Hepatocyte (in vitro differentiated cells): ENCODE data around the gene IL17RE. TPM values are rescaled to one million over a fixed set of nuclear protein-coding genes. Genes with fewer than 3 reads are reported as not detected.

Source experiments
- DNase-seq: peaks from one replicate; pipeline ENCODE4 v3.0.0-alpha.2; 2016; ENCODE audit warnings: low spot score
- H2AFZ ChIP-seq: fragments of 200-600 bp; sonication (generic); 2 replicates; pipeline ENCODE4 v1.6.0; 2016; ENCODE audit warnings: antibody characterized with exemption, mild to moderate bottlenecking
- H3K27ac ChIP-seq: fragments of 200-600 bp; sonication (generic); 2 replicates; pipeline ENCODE4 v1.5.1; 2016; ENCODE audit warnings: mild to moderate bottlenecking
- H3K27me3 ChIP-seq: fragments of 200-600 bp; sonication (generic); 2 replicates; pipeline ENCODE4 v1.6.1; 2016
- H3K36me3 ChIP-seq: fragments of 200-600 bp; sonication (generic); replicated peaks from 2 replicates; pipeline ENCODE4 v1.5.1; 2016; ENCODE audit warnings: low read depth; ENCODE audit not compliant: insufficient read depth
- H3K4me1 ChIP-seq: fragments of 200-600 bp; sonication (generic); 2 replicates; pipeline ENCODE4 v1.5.1; 2016; ENCODE audit warnings: mild to moderate bottlenecking, moderate library complexity; ENCODE audit not compliant: insufficient read depth
- H3K4me2 ChIP-seq: fragments of 200-600 bp; sonication (generic); 2 replicates; pipeline ENCODE4 v1.6.0; 2016
- H3K4me3 ChIP-seq: fragments of 200-600 bp; sonication (generic); 2 replicates; pipeline ENCODE4 v1.5.1; 2016; ENCODE audit warnings: mild to moderate bottlenecking
- H3K79me2 ChIP-seq: fragments of 200-600 bp; sonication (generic); 2 replicates; pipeline ENCODE4 v1.6.0; 2017; ENCODE audit warnings: mild to moderate bottlenecking
- H3K9me2 ChIP-seq: fragments of 200-600 bp; sonication (generic); replicated peaks from 2 replicates; pipeline ENCODE4 v1.6.0; 2017; ENCODE audit warnings: mild to moderate bottlenecking; ENCODE audit not compliant: insufficient read depth
- H3K9me3 ChIP-seq: fragments of 200-600 bp; sonication (generic); 2 replicates; pipeline ENCODE4 v1.5.1; 2016; ENCODE audit warnings: low read depth, mild to moderate bottlenecking
- H4K20me1 ChIP-seq: fragments of 200-600 bp; sonication (generic); 2 replicates; pipeline ENCODE4 v1.6.0; 2016; ENCODE audit warnings: mild to moderate bottlenecking; ENCODE audit not compliant: insufficient read depth, poor library complexity, severe bottlenecking
- EZH2 ChIP-seq: fragments of 200-600 bp; sonication (generic); IDR thresholded peaks from 2 replicates; pipeline ENCODE4 v1.6.1; 2016; ENCODE audit warnings: antibody characterized with exemption, mild to moderate bottlenecking, borderline replicate concordance
- EZH2phosphoT487 ChIP-seq: fragments of 200-600 bp; sonication (generic); IDR thresholded peaks from one replicate; pipeline ENCODE4 v1.6.1; 2018; ENCODE audit warnings: antibody characterized with exemption, mild to moderate bottlenecking, low read depth, moderate library complexity; ENCODE audit not compliant: unreplicated experiment, severe bottlenecking
- WGBS: methylation state at CpG from one replicate; pipeline ENCODE4 v1.1.6; 2016; ENCODE audit warnings: low lambda C conversion rate; ENCODE audit errors: missing lambda C conversion rate; 5-methylcytosine and 5-hydroxymethylcytosine counted together
- polyA plus RNA-seq: library from polyadenylated mRNA; unstranded; fragments of >200 nt; fragmentation: Nextera tagmentation; extraction: Ambion mirVana; gene quantifications from 2 replicates; pipeline ENCODE4 v1.2.1, GENCODE V29; 2016
- total RNA-seq: library from RNA; depleted of rRNA; stranded (reverse); fragments of >200 nt; gene quantifications from 2 replicates; pipeline ENCODE4 v1.2.3, GENCODE V29; 2014
- TF ChIP-seq, protein P1 (sequence below): fragments of 200-600 bp; sonication (generic); IDR thresholded peaks from 2 replicates; pipeline ENCODE4 v1.5.1; 2016; ENCODE audit warnings: antibody characterized with exemption, mild to moderate bottlenecking; ENCODE audit not compliant: poor library complexity

The IL17RE gene
- total and polyA plus RNA-seq, 2 experiments from 2014 or later, result 6.8 to 9.1 TPM

DNA sequence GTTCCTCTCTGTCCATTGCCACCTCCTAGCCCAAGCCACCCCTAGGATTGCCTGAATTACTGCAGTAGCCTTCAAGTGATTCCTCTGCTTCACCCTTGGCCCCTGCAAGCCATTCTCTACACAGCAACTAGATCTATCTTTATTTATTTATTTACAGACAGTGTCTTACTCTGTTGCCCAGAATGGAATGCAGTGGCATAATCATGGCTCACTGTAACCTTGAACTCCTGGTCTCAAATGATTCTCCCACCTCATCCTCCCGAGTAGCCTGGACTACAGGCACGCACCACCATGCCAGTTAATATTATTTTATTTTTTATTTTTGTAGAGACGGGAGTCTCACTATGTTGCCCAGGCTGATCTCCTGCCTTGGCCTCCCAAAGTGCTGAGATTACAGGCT, 14.1 kb upstream of the IL17RE start:
- no peak for TF ChIP-seq EZH2
- TF ChIP-seq, protein P1, sequence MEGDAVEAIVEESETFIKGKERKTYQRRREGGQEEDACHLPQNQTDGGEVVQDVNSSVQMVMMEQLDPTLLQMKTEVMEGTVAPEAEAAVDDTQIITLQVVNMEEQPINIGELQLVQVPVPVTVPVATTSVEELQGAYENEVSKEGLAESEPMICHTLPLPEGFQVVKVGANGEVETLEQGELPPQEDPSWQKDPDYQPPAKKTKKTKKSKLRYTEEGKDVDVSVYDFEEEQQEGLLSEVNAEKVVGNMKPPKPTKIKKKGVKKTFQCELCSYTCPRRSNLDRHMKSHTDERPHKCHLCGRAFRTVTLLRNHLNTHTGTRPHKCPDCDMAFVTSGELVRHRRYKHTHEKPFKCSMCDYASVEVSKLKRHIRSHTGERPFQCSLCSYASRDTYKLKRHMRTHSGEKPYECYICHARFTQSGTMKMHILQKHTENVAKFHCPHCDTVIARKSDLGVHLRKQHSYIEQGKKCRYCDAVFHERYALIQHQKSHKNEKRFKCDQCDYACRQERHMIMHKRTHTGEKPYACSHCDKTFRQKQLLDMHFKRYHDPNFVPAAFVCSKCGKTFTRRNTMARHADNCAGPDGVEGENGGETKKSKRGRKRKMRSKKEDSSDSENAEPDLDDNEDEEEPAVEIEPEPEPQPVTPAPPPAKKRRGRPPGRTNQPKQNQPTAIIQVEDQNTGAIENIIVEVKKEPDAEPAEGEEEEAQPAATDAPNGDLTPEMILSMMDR, result no peak
- TF ChIP-seq EZH2phosphoT487, result no peak
- H3K9me3 ChIP-seq, result no peaks in the 10 kb centered on the region
- 93% methylated on average over 3 of the region's 3 CpGs for WGBS
- no peaks in the 10 kb centered on the region for H3K27me3 ChIP-seq
- H3K9me2 ChIP-seq, result no peaks in the 10 kb centered on the region
- no peaks in the 10 kb centered on the region for H3K36me3 ChIP-seq
- no peak overlapping the region for H3K4me3 ChIP-seq
- H3K79me2 ChIP-seq, result peaks cover 31% of the 10 kb centered on the region
- no peak overlapping the region for H3K27ac ChIP-seq
- H3K4me1 ChIP-seq, result peaks cover 18% of the 10 kb centered on the region
- DNase-seq, result no peak
- H3K4me2 ChIP-seq, result no peak overlapping the region
- H2AFZ ChIP-seq, result no peak overlapping the region
- H4K20me1 ChIP-seq, result no peaks in the 10 kb centered on the region

DNA sequence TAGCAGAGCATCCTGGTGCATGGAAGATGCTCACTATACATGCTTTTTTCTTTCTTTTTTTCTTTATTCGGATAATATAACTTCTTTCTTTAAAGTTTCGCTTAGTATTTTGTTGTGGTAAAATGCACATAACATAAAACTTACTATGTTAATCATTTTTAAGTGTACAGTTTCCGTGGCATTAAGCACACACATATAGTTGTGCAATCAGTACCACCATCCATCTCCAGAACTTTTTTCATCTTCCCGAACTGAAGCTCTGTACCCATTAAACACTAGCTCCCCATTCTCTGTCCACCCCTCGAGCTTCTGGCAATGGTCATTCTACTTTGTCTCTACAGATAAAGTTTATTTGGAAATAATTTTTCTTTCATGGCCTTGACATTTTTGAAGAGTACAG, 13.2 kb upstream of the IL17RE start:
- WGBS, result 83% methylated on average over 5 of the region's 5 CpGs
- Histone ChIP-seq H3K79me2 (peaks cover 36% of the 10 kb centered on the region), H3K36me3 (no peaks in the 10 kb centered on the region), H3K4me1 (peaks cover 11% of the 10 kb centered on the region), H3K27me3 (no peaks in the 10 kb centered on the region), H4K20me1 (no peaks in the 10 kb centered on the region), H3K9me2 (no peaks in the 10 kb centered on the region), H3K4me3 (no peak overlapping the region), H2AFZ (no peak overlapping the region), H3K27ac (peak overlapping the region; percentile 72), H3K4me2 (no peak overlapping the region), H3K9me3 (no peaks in the 10 kb centered on the region)
- TF ChIP-seq EZH2phosphoT487 (no peak), EZH2 (no peak)
- TF ChIP-seq, protein P1, result no peak
- no peak for DNase-seq

DNA sequence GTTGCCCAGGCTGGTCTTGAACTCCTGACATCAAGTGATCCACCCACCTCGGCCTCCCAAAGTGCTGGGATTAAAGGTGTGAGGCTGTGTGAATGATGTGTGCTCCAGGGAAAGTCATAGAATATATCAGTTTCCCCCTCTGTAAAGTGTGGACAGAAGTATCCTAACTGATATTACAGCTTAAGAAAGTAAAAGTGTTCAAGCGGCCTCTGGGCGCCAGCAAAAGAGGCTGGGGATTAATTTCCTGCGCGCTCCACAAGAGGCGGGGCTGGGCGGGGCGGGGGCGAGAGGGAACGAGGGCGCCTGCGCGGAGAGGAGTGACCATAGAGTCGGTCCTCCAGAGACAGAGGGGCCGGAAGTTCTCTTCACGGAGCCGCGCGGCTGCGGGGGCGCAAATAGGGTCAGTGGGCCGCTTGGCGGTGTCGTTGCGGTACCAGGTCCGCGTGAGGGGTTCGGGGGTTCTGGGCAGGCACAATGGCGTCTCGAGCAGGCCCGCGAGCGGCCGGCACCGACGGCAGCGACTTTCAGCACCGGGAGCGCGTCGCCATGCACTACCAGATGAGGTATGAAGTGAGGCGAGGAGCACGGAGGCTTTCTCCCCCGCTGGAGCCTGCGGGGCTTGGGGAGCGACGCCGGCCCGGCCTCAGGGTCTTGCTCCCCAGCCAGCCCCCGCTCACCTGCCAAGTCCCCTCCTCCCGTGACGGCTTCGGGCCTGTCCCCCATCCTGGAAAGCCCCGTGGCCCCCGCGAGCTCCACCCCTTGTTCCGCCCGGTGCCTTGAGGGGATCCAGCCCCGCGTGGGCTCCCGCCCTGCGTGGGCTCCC, 12.2 kb upstream of the IL17RE start, which contains the start of gene JAGN1:
Gene JAGN1 (plus strand): TSS at position 362 of the 823 bp plus-strand sequence. CDS start 113 bp downstream, at position 475.
- Histone ChIP-seq H3K4me1 (peaks cover 5% of the 10 kb centered on the region), H3K9me3 (no peaks in the 10 kb centered on the region), H3K4me3 (peak within 1 kb of the TSS; percentile 96), H3K79me2 (peaks cover 43% of the 10 kb centered on the region), H3K36me3 (no peaks in the 10 kb centered on the region), H3K27ac (peak within 1 kb of the TSS; percentile 97), H2AFZ (peak within 1 kb of the TSS; percentile 84), H4K20me1 (no peaks in the 10 kb centered on the region), H3K27me3 (no peaks in the 10 kb centered on the region), H3K9me2 (no peaks in the 10 kb centered on the region), H3K4me2 (peak within 1 kb of the TSS; percentile 89)
- under 1% methylated on average over 46 of the region's 62 CpGs for WGBS
- TF ChIP-seq, protein P1, result no peak
- TF ChIP-seq EZH2, result no peak
- no peak for TF ChIP-seq EZH2phosphoT487
- peak; percentile 94 for DNase-seq
